Measurements from ENCODE around the gene MBP.

MBP gene

GRCh38 chr18:77035380-77036187 lies 97.0 kb downstream of the MBP start:
- peak overlapping the region; percentile 25 for H3K27ac ChIP-seq
- no peaks in the 10 kb centered on the region for H3K9me3 ChIP-seq
- peaks cover 19 to 43% of the 10 kb centered on the region in 2 experiments for H3K4me1 ChIP-seq (ENCODE audit: control insufficient read depth in 1 of 2, insufficient read depth in 1 of 2, low read depth in 1 of 2, low read length in 1 of 2)

GRCh38 chr18:77033575-77033974 lies 99.0 kb downstream of the MBP start:
- peaks cover 55% of the 10 kb centered on the region for H3K36me3 ChIP-seq
- peaks cover 16 to 30% of the 10 kb centered on the region in 2 experiments for H3K4me1 ChIP-seq (ENCODE audit: control insufficient read depth in 1 of 2, insufficient read depth in 1 of 2, low read depth in 1 of 2, low read length in 1 of 2)
- H3K27ac ChIP-seq: no peak overlapping the region
- H3K4me3 ChIP-seq (ENCODE audit: low read depth in 1 of 2, low read length in 1 of 2): no peak overlapping the region
- H3K9me3 ChIP-seq: no peaks in the 10 kb centered on the region
- TF ChIP-seq CTCF (IDR thresholded peaks at IDR 0.05): no peak
- no peaks in the 10 kb centered on the region for H3K27me3 ChIP-seq

More at GRCh38 chr18:77035380-77036187, 97.0 kb downstream of the MBP start:
- peaks cover 53% of the 10 kb centered on the region for H3K36me3 ChIP-seq
- no peaks in the 10 kb centered on the region for H3K27me3 ChIP-seq
- TF ChIP-seq CTCF (IDR thresholded peaks at IDR 0.05): no peak
- H3K4me3 ChIP-seq (ENCODE audit: low read depth in 1 of 2, low read length in 1 of 2): no peak overlapping the region

GRCh38 chr18:77032181-77032701 lies 100.3 kb downstream of the MBP start:
- peaks cover 8 to 19% of the 10 kb centered on the region in 2 experiments for H3K4me1 ChIP-seq (ENCODE audit: control insufficient read depth in 1 of 2, insufficient read depth in 1 of 2, low read depth in 1 of 2, low read length in 1 of 2)
- no peaks in the 10 kb centered on the region for H3K27me3 ChIP-seq
- H3K27ac ChIP-seq: peak overlapping the region; percentile 71
- H3K36me3 ChIP-seq: peaks cover 52% of the 10 kb centered on the region
- TF ChIP-seq CTCF (IDR thresholded peaks at IDR 0.05): no peak
- H3K9me3 ChIP-seq: no peaks in the 10 kb centered on the region
- peak overlapping the region in 1 of 2 experiments; percentile 5 for H3K4me3 ChIP-seq (ENCODE audit: low read depth in 1 of 2, low read length in 1 of 2)

- TF ChIP-seq CTCF (IDR thresholded peaks at IDR 0.05): no peak
- H3K36me3 ChIP-seq: peaks cover 48% of the 10 kb centered on the region
Measured at GRCh38 chr18:77031662-77032061, 100.9 kb downstream of the MBP start.

GRCh38 chr18:77030201-77030600 lies 102.4 kb downstream of the MBP start:
- no peak for TF ChIP-seq CTCF (IDR thresholded peaks at IDR 0.05)
- H3K4me1 ChIP-seq (ENCODE audit: control insufficient read depth in 1 of 2, insufficient read depth in 1 of 2, low read depth in 1 of 2, low read length in 1 of 2): peaks cover 8 to 19% of the 10 kb centered on the region in 2 experiments
- peaks cover 48% of the 10 kb centered on the region for H3K36me3 ChIP-seq
- no peak overlapping the region for H3K4me3 ChIP-seq (ENCODE audit: low read depth in 1 of 2, low read length in 1 of 2)
- H3K27me3 ChIP-seq: no peaks in the 10 kb centered on the region
- H3K9me3 ChIP-seq: no peaks in the 10 kb centered on the region
- H3K27ac ChIP-seq: peak overlapping the region; percentile 8

More at GRCh38 chr18:77031662-77032061, 100.9 kb downstream of the MBP start:
- Histone ChIP-seq H3K4me3 (ENCODE audit: low read depth in 1 of 2, low read length in 1 of 2) (no peak overlapping the region), H3K9me3 (no peaks in the 10 kb centered on the region), H3K27me3 (no peaks in the 10 kb centered on the region), H3K4me1 (ENCODE audit: control insufficient read depth in 1 of 2, insufficient read depth in 1 of 2, low read depth in 1 of 2, low read length in 1 of 2) (peaks cover 8 to 19% of the 10 kb centered on the region in 2 experiments), H3K27ac (peak overlapping the region; percentile 71)

Measured in neutrophil (primary cell).